MG63 (cell line): ENCODE data around the gene TBC1D1. TPM values are rescaled to one million over a fixed set of nuclear protein-coding genes. Genes with fewer than 3 reads are reported as not detected.
A peak's percentile ranks its signal among the peaks of the same experiment; 100 is the strongest.

Source experiments
- DNase-seq: peaks from one replicate; pipeline ENCODE4 v3.0.0-alpha.2; 2020
- H3K27me3 ChIP-seq: fragments of 250-450 bp; sonication (Bioruptor Pico); 2 replicates; pipeline ENCODE4 v1.5.1; 2020; ENCODE audit warnings: mild to moderate bottlenecking, moderate library complexity
- H3K36me3 ChIP-seq: fragments of 250-450 bp; sonication (Bioruptor Pico); 2 replicates; pipeline ENCODE4 v1.5.1; 2020; ENCODE audit warnings: mild to moderate bottlenecking, moderate library complexity
- H3K4me3 ChIP-seq: fragments of 250-450 bp; sonication (Bioruptor Pico); 2 replicates; pipeline ENCODE4 v1.5.1; 2020; ENCODE audit warnings: mild to moderate bottlenecking, moderate library complexity
- H3K9me3 ChIP-seq: fragments of 250-450 bp; sonication (Bioruptor Pico); 2 replicates; pipeline ENCODE4 v1.5.1; 2020; ENCODE audit warnings: mild to moderate bottlenecking, moderate library complexity
- total RNA-seq: library from RNA; depleted of rRNA; stranded (reverse); fragments of >200 nt; shearing (Covaris generic); gene quantifications from 2 replicates; pipeline ENCODE4 v1.2.3, GENCODE V29; 2014; ENCODE audit warnings: low replicate concordance

TBC1D1 gene
- total RNA-seq, 1 experiment from 2014 or later = 15.5 TPM

DNA sequence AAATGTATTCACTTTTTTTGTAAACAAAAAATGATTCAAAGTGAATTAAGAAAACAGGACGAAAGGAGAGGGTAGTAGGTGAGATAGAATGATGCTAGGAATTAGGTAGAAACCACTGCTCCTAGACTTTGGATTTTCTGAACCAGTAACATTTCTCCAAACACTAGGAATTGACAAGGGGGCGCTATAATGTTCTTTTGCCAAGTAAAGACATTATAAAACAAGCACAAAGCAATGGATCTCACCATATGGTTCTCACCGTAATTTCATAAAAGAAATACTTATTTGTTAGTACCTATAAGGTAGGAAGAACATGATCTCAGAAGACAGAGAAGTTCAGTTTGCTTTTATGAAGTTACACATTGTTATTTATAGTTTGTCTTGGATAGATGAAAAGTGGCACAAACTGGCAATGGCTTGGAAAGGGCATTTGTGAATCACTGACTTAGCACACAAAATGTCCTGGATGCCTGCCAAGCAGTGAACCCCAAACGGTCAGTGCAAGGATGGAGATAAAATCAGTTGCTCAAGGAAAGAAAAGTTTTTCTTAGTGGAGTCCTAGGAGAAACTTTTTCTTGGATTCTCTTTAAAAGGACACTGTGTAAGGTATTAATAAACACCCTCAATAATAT lies 8.1 kb upstream of the TBC1D1 start:
- Histone ChIP-seq H3K9me3 (no peaks in the 10 kb centered on the region), H3K4me3 (no peak overlapping the region), H3K36me3 (no peaks in the 10 kb centered on the region), H3K27me3 (no peaks in the 10 kb centered on the region)
- no peak for DNase-seq

- no peaks in the 10 kb centered on the region for H3K9me3 ChIP-seq
- no peaks in the 10 kb centered on the region for H3K36me3 ChIP-seq
- no peak overlapping the region for H3K4me3 ChIP-seq
- H3K27me3 ChIP-seq = no peaks in the 10 kb centered on the region
- DNase-seq = no peak
Observed at GRCh38 chr4:37884855-37885487, 5.9 kb upstream of the TBC1D1 start.

DNA sequence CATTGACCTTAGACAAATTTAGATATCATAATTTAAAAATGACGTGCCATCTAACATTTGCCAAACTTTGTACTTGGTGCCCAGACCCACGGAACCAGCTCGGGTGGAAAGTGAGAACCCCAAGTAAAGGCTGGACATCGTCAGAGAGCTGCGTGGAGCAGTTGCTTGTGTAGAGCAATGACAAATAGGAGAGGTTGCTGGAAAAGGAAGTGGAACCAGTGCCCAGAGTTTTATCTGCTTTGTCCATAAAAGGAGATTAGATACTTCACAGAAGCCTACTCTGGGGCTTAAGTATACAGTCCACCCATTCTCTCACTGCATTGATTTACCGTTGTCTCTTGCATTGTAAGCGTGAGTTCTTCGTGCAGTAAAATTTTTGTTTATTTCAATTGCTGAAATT lies 5.4 kb upstream of the TBC1D1 start:
- Histone ChIP-seq H3K27me3 (no peaks in the 10 kb centered on the region), H3K36me3 (no peaks in the 10 kb centered on the region), H3K4me3 (no peak overlapping the region), H3K9me3 (no peaks in the 10 kb centered on the region)
- no peak for DNase-seq

DNA sequence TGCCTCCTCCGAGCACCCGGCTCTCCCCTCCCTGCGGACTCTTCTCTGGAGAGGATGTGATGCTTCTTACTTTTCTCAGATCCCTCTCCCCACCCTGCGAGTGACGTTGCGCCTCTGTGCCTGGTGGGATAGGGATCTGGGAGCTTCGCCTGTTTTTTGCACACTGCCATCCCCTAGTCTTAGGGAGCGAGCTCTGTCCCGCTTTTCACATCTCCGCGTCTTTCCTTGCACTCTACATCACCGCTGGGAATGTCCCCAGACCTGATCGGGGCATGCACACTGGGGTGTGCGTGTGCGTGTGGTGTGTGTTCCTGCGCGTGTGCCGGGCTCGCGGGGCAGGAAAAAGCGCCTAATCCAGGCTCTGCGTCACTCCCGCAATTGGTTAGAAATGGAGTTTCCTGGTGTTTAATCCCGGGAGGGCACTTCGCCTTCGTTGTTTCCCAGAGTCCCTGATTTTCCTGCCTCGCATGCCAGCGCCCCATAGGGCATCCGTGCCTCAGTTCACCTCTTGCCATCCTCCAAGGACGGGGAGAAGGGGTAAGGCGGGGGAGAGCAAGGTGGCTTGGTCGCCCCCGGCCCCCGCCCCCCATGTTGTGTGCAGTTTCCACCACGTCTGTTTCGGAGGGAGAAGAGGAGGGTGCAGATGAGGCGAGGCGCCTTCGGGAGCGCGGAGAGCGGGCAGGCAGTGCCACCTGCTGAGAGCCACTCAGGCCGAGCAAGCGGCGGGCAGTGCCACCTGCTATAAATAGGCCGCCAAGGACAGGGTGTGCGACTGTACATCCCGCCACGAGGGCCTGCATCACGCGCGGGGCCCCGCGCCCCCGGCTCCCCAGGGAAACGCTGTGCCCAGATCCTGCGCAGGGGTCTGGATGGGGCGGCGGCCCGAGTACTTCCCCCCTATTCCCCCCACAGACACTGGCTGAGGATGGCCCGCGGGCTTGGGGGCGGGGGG lies 759 bp upstream of the TBC1D1 start:
- H3K9me3 ChIP-seq = no peaks in the 10 kb centered on the region
- DNase-seq = no peak
- H3K27me3 ChIP-seq = no peaks in the 10 kb centered on the region
- no peaks in the 10 kb centered on the region for H3K36me3 ChIP-seq
- peak overlapping the region; percentile 40; the same call in 1 of the 2 replicates for H3K4me3 ChIP-seq

DNA sequence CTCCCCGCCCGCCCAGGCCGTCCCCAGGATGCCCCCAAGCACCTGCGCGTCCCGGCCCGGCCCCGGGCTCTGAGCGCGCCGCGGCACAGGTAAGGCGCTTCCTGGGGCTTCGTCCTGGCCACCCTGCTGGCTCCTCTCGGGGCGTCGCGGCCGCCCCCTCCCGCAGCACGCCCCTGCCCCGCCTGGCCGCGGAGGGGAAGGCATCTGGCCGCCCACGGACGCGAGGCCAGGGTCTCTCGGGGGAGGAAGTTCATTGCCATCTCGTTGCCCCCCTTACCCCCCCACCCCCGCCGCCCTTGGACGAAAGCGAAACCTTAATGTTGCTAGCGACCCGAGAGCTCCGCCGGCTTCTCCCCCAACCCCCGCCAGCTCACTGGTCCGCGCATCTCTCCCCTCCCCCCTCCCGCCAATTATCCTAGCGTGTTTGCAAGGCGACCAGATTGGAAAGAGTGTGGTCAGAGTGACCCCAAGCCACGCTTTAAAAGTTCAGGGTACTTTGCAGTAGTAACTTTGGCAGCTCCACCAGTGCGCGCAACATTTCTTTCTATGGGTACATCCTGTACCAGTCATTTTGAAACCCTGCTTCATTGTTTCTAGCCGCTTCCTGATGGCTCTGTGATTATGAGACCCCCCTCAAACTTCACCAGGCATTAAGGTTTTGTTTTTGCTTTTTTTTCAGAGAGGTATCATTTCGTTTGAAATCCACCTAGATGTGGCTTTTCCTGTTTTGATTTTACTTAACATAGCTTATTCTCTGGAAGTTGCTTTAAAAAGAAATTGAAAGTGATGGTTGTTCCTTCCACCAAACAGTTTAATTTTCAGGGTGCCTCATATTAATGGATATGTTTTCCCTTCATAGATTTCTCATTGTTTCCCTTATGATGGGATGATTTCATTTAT lies 626 bp downstream of the TBC1D1 start:
- no peaks in the 10 kb centered on the region for H3K27me3 ChIP-seq

GRCh38 chr4:37892641-37893040 lies 1.8 kb downstream of the TBC1D1 start:
- DNase-seq = no peak
- no peaks in the 10 kb centered on the region for H3K36me3 ChIP-seq
- H3K27me3 ChIP-seq = 0 out of 2 replicates have a peak, but pooled peaks cover under 1% of the 10 kb centered on the region

More for the DNA sequence above, 626 bp downstream of the TBC1D1 start:
- Histone ChIP-seq H3K9me3 (no peaks in the 10 kb centered on the region), H3K4me3 (peak overlapping the region; percentile 40), H3K36me3 (no peaks in the 10 kb centered on the region)
- no peak for DNase-seq

GRCh38 chr4:37893164-37893563 lies 2.3 kb downstream of the TBC1D1 start:
- no peak for DNase-seq
- Histone ChIP-seq H3K4me3 (no peak overlapping the region), H3K9me3 (no peaks in the 10 kb centered on the region), H3K36me3 (no peaks in the 10 kb centered on the region), H3K27me3 (0 out of 2 replicates have a peak, but pooled peaks cover 2% of the 10 kb centered on the region)

More at GRCh38 chr4:37892641-37893040, 1.8 kb downstream of the TBC1D1 start:
- Histone ChIP-seq H3K9me3 (no peaks in the 10 kb centered on the region), H3K4me3 (no peak overlapping the region)

DNA sequence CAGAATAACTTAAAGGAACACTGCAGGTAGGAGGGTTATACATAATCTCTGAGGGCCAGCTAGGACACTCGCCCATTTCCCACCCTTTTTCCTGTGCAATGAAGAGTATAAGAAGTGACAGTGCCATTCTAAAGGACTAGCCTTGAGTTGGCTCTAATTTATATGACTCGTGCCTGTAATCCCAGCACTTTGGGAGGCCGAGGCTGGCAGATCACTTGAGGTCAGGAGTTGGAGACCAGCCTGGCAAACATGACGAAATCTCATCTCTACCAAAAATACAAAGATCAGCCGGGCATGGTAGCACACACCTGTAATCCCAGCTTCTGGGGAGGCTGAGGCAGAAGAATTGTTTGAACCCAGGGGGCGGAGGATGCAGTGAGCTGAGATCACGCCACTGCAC lies 4.4 kb downstream of the TBC1D1 start:
- Histone ChIP-seq H3K27me3 (0 out of 2 replicates have a peak, but pooled peaks cover 2% of the 10 kb centered on the region), H3K4me3 (no peak overlapping the region), H3K9me3 (no peaks in the 10 kb centered on the region), H3K36me3 (no peaks in the 10 kb centered on the region)
- DNase-seq = no peak

DNA sequence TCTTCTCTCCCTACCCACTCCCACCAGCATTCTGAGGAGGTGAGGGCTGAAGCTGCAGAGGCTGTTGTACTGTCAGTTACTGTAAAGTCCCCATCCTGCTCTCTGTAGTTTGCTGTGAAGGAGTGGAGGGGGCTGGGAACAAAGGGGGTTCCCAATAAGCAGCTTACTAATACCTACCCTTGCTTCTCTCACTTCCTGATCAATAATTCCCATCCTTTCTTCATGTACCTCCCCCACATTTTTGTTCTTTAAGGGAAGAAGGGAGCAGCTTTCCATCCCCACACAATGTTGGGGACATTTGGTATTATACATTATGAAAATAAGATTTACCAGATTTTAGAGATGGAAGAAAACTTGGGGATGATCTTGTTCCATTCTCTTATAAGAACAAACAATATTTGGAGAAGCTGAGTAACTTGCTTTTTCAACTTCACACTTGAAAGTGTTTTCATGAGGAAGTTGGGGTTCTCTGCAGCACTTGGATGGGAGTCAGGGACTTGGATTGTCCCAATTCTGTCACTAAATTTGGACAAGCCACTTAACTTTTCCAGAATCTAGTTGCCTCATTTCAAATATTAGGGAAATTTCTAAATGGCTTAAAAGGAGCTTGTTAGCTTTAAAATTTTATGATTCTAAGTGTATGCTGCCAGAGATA lies 5.4 kb downstream of the TBC1D1 start:
- Histone ChIP-seq H3K27me3 (0 out of 2 replicates have a peak, but pooled peaks cover 2% of the 10 kb centered on the region), H3K4me3 (no peak overlapping the region), H3K36me3 (no peaks in the 10 kb centered on the region), H3K9me3 (no peaks in the 10 kb centered on the region)
- DNase-seq = no peak

DNA sequence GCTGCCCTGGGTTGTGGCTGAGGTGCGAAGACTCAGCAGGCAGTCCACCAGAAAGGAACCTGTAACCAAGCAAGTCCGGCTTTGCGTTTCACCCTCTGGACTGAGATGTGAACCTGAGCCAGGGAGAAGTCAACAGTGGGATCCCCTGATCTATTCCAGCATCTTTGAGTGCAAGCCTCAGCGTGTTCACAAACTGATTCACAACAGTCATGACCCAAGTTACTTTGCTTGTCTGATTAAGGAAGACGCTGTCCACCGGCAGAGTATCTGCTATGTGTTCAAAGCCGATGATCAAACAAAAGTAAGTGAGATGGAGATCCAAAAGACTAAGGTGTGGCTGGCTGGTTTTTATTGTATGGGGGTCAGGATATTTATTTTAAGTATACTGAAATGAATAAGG lies 11.3 kb downstream of the TBC1D1 start:
- H3K9me3 ChIP-seq = no peaks in the 10 kb centered on the region
- H3K4me3 ChIP-seq = no peak overlapping the region
- no peaks in the 10 kb centered on the region for H3K36me3 ChIP-seq
- no peak for DNase-seq
- H3K27me3 ChIP-seq = 0 out of 2 replicates have a peak, but pooled peaks cover 2% of the 10 kb centered on the region

DNA sequence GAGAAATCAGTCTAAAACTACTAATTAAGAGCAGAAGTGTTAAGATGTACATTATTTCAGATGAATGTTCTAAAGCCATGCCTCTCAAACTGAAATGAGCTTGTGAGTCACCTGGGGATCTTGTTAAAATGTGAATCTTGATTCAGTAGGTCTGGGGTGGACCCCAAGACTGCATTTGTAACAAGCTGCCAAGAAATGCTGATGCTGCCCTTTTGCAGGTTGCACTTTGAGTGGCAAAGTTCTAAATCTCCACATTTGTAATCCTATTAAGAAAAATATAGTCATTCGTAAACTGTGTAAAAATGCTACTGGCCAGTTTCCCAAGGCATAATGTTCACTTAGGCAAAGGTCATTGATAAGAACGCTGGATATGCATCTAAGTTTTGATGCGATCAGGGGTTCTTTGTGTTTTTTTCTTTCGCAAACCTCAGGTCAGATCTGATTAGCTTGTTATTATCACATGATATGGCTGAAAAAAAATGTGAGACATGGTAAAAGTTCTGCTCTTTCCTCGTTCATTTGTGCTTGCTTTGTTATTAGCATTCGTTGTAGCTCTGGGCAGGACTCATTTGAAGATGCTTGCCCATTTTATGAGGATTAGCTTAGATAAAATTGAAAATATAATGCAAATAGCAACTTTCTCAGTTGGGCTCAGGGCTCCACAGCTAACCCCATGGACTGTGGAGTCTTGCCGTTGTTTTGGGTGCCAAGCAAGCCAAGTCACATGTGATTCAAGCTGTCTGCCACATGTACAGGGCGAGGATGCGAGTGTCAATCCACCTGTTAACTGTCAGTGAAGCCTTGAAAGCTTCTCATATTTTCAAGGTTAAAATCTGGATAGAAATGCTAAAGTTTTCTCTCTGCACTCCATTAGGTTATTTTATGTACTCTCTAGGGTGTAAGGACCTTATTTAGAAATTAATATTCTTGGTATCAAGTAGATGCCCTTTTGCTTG lies 12.1 kb downstream of the TBC1D1 start:
- no peak overlapping the region for H3K4me3 ChIP-seq
- no peaks in the 10 kb centered on the region for H3K36me3 ChIP-seq
- no peaks in the 10 kb centered on the region for H3K9me3 ChIP-seq
- DNase-seq = no peak
- no peaks in the 10 kb centered on the region for H3K27me3 ChIP-seq

DNA sequence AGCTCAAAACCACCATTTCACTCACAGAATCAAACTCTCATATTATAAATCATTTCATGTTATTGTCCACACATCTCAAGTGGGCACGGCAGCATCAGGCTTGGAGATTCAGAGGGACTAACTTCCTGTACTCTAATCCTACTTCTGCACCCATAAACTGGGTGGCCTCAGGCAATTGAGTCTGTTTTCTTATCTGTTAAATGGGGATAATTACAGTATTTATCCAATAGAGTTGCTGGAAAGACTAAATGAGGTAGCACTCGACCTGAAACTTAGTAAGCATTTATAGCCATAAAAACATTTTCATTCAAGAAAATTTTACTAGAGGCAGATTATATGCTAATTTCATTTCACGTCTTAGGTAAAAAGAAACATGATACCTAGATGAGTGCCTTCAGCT lies 13.0 kb downstream of the TBC1D1 start:
- Histone ChIP-seq H3K9me3 (no peaks in the 10 kb centered on the region), H3K36me3 (no peaks in the 10 kb centered on the region), H3K4me3 (no peak overlapping the region), H3K27me3 (no peaks in the 10 kb centered on the region)
- no peak for DNase-seq

- no peaks in the 10 kb centered on the region for H3K36me3 ChIP-seq
- H3K4me3 ChIP-seq = no peak overlapping the region
- no peak for DNase-seq
- H3K27me3 ChIP-seq = no peaks in the 10 kb centered on the region
- no peaks in the 10 kb centered on the region for H3K9me3 ChIP-seq
Observed at GRCh38 chr4:37904824-37905223, 13.9 kb downstream of the TBC1D1 start.

- Histone ChIP-seq H3K36me3 (no peaks in the 10 kb centered on the region), H3K27me3 (no peaks in the 10 kb centered on the region), H3K4me3 (no peak overlapping the region), H3K9me3 (no peaks in the 10 kb centered on the region)
- no peak for DNase-seq
Observed at GRCh38 chr4:37905533-37906169, 14.8 kb downstream of the TBC1D1 start.
